HG03097 (cell line): ENCODE results near the gene UBR4.

ENCODE experiments used
- ATAC-seq: cut with Tn5 transposase; IDR thresholded peaks from one replicate; pipeline ENCODE4 v1.9.1; 2021; ENCODE audit not compliant: unreplicated experiment, low FRiP score

UBR4 gene

DNA sequence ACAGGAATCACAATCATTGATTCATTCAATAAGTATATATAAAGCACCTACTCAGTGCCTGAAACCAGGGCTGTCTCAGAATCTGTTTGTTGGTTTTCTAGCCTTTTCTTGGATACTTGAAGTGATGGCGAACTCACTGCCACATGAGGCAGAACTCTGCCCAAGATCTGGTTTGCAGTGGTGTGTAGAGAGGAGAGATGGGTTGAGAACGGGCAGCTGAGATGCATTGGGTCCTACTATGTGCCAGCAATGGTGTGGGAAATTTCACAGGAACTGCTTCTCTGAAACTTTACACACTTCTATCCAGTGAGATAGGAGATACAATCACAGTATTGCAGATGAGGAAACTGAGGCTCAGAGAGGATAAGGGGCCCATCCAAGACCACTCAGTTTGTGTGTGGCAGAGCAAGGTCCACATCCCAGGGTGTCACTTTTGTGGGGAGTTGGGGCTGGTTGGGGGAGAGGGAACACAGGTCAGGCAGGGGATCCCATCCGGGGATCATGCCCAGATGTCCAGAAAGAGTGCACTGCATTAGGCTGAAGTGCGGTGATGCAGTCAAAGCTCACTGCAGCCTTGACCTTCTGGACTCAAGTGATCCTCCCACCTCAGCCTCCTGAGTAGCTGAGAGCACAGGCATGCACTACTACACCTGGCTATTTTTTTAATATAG is 169.9 kb downstream of the UBR4 start:
- no peak for ATAC-seq

DNA sequence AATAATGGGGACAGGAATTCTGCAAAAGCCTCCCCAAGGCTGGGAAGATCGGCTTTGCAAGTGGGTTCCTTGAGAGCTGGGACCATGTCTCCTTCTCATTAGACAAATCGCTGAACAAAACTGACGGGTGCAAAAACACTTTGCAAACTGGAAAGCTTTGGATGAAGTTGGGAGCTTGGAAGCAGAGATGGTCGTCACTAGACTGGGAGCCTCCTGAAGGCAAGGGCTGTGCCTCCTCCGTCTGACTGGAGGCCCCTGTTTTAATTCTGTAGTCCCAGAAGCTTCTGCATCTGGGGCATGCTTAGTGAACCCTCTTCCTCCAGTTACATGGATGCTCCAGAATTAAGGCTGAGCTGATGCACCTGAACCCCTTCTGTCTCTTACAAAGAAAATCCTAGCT is 171.3 kb downstream of the UBR4 start:
- no peak for ATAC-seq

DNA sequence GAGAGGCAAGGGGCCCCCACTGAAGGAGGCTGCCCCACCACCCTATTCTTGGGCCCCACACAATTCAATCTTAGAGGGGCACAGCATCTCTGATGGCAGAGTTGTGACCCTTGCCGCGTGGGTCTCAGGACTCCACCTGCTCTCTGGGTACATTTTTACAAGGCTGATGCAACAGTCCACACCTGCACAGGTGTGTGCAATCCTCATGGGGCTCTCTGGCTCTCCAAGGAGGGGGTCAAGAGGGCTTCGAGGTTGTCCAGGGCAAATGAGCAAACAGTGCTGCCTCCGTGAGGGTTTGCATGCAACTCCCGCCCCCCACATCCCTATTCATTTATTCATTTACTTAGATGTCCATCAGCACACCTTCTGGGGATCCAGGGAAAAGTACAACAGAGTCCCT is 172.0 kb downstream of the UBR4 start:
- ATAC-seq, result no peak

DNA sequence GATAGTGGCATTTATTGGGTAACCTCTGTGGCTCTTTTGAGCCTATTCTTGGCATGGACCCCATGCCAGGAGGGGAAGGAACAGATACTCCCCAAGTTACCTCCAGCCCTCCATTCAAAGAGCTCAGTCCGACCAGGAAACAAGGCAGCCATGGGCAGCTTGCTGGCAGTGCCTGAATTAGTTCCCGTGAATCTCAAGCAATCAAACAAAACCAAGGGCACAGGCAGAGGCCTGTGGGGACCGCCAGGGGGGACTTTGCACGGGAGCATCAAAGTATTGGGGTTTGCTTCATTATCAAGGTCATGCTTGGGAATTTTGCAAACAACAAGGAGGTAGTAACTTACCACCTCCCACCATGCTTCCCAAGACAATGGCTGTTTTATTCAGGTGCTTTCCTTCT is 172.4 kb downstream of the UBR4 start:
- ATAC-seq, result no peak

DNA sequence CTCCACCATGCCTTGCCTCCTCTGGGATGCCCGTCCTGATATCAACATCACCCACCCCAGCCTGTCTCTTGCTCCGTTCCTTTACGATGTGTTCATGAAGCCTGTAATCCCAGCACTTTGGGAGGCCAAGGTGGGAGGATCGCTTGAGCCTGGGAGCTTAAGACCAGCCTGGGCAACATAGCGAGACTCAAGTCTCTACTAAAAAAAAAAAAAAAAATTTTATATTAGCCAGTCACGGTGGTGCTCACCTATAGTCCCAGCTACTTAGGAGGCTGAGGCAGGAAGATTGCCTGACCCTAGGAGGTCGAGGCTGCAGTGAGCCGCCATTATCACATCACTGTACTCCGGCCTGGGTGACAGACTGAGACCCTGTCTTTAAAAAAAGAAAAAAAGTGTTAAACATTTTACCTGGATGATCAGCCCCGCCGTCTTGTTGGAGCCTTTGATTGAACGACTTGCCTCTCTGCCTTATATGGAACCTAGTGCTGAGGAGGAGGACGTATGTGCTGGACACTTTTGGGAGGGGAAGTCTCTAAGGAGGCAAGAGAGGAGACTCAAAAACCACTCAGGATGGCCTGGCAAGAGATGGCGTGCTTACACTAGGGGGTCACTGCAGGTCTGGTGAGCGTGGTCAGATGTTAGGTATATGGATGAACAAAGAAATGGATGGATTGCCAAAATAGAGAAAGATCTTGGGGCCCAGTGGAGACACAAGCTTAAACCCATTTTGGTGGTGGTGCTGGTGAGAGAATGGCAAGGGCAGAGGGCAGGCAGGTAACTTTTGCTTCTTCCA is 173.1 kb downstream of the UBR4 start:
- ATAC-seq, result no peak

DNA sequence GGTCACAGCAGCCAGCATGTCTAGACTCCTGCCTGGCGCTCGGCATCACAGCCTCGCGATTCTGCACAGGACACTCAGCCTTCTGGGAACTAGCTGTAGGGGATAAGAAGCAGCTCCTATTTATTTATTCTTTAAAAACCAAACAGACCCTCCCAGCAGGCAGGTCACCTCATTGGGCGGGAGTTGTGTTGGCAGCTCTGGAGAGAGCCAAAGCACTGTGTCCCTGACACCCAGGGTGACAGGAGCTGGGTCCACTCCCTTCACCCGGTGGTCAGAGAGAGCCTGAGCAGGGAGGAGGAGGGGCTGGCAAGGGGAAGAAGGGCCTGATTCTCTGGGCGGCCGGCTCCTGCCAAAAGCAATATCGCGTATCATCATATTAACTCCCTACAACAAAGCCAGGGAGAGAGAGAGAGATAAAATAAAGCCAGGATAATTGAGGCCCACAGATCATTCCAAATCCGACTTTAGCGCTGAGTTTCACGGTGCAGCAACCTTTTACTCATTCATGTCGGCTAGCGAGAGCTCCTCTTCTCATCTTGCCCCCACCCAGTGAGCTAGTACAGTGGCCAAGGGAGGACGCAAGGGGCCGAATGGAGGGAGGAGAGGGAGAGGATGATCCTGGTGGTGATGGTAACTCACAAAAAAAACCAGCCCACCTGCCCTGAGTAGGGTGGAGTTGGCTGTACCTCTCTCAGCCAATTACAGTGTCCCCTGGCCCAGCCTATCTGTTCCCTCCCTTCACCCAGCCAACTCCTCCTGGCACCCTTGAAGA is 173.8 kb downstream of the UBR4 start:
- ATAC-seq, result no peak

DNA sequence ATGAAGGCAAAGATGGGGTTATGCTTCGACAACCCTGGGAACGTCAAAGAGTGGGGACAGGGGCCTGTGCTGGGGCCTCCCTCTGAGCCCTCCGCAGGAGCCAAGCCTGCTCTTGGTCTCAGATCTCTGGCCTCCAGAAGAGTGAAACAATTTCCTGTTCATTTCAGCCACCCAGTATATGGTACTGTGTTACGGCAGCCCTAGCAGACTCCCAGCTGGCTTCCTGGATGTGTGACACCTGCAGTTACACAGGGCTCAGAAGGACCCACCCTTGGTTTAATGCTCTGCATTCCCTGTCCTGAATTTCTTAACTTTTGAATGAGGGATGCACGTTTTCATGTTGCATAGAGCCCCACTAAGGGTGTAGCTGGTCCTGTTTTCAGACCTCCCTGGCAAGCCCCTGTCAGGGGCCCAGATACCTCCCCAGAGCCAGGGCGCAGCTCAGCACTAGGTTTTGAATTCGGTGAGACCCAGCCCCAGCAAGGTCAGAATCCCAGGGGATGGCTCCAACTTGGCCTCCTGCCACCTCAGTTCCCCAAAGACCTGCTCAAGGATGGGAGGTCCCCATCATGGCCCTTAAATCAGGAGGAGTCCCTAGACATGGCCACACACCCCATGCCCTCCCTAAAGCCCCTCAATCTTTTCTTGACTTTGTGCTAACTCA is 174.6 kb downstream of the UBR4 start:
- no peak for ATAC-seq

DNA sequence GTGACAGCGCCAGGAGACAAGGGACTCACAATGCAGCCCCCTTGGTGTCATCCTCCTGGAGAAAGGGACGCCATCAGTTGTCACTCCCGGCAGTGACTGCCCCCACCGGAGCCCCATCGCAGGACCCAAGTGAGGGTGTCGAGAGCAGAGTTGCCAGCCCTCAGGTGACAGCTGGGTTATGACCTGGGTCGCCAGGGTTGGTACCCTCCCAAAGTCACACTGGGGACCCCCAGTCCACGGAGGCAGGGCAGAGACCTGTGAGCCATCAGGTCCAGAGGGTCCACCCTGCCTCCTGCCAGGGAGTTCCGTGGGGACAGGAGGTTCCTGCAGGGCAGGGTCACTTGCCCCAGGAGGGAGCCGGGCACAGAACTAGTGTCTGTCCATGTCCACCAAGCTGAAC is 175.3 kb downstream of the UBR4 start:
- ATAC-seq, result no peak

DNA sequence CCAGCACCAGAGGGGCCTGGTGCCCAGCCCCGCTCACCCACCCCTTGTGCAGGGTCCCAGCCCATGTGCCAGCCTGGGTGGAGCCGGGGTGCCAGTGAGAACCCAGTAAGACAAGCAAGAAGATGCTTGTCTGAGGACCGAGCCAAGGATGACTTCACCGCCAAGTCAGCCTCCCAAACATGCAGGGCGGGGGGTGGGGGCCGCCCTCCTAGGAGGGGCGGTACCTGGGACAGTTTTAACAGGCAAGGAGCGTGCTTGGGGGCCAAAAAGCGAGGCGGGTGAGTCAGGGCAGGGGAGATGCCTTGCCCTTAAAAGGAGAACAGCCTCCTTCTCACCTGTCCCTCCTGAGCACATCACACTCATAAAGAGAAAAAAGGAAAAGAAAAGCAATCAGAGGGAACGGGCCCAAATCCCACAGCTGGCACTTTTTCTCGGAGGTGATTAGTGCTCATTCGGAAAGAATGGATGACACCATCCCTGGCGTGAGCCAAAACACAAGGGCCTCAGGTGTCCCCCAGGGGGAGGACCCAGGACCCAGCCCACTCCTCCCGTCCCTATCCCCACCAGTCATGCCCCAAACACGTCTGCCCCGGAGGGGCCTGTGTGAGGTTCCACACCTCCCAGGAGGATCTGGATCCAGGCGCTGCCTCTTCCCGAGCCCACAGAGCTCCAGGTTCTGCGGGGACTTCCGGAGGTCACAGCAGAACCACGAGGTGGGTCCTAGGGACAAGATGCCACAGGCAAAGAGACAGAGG is 176.0 kb downstream of the UBR4 start:
- no peak for ATAC-seq

DNA sequence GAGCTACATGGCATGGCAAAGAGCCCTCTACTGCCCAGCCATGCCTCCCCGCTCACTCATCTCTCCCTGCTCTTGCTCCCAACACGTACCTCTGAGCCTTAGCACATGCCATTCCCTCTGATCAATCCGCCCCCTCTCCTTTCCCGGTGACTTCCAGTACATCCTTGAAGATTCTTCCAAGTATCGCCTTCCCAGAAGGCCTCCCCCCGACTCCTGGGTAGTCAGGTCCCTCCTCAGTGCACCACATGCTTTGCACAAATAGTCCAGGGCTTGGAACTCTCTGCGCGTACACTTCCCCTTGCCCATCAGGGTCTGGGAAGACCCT is 176.6 kb downstream of the UBR4 start:
- no peak for ATAC-seq

DNA sequence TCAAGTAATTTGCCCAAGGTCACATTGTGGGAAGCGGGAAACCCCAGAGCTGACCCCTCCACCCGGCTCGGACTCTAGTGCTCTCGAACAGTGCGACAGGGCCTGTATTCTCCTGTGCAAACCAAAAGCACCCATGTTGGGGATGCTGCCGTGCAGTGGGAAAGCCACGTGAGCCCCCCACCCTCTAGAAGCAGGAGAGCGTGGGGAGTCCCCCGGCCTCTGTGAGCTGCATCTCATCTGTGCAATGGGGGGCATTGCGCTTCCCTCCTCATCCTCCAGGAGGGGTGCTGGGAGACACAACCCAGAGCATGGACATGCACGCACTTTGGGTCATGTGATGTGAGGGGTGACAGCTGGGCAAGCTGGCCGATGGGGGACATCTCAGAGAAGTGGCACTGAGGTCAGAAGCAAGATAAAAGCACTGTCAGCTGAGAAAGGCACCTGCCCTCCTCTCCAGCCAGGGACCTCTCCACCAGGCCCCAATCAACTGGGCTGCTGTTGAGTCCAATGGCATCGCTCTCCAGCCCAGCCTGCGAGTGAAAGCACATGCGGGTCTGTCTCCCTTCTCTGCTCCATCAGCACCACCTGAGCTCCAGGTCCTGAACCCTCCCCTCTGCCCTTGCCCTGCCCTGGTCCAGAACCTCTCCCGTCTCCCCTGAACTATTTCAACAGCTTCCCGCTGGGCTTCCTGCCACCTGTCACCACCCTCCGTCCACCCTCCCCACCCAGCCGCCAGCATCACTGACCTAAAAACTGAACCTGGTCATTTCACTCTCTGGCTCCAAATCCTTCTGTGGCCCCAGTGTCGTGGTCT is 177.2 kb downstream of the UBR4 start:
- no peak for ATAC-seq

DNA sequence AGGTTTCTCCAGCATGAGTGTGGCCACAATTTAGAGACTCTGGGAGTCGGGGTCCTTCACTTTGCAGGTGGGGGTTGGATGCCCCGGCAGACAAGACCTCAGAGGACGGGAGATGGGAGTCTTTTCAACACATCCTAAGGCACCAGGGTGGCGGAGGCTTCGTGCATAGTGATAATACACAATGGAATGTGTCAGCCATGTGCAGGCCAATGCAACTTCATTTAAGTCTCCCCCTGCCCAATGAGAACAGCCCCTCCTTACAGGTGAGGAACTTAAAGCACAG is 177.7 kb downstream of the UBR4 start:
- ATAC-seq, result no peak

DNA sequence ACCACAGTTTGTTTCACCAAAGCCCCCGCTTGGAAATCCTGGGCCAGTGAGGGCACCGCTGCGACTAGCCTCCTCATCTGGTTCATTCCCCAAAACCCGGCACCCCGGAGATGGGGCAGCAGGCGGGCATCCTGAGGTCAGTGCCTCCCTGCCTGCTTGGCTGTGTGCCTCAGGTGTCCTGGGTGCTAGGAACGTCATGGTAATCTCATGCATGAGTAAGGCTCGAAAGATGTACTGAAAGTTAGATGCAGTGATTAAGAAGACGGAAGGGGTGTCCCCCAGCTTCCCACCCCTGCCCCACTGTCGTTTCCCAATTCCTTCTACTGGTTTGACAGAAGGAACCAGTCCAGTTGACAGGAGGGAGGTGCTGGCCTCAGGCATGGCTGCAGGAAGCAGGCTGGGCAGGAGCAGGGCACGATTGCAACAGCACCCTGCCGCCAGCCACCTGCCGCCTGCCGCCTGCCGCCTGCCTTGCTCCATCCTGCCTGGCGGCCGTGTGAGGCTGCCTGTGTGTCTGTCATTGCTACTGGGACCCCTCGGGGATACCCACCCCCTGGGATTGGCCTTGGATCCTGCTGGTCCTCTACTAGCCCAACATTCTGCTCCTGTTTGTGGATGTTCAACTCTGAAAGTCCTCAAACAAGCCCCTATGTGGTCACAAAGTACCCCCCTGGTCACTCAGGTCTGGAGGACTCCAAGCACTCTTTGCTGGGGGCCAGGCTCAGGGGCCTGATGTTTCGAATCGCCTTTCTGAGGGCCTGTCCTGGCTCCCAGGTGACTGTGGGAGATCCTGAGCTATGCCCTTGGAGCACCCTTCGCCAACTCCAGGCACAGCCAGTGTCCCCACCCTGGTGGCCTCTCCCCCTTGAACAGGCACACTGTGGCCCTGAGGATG is 180.6 kb downstream of the UBR4 start:
- ATAC-seq, result no peak

DNA sequence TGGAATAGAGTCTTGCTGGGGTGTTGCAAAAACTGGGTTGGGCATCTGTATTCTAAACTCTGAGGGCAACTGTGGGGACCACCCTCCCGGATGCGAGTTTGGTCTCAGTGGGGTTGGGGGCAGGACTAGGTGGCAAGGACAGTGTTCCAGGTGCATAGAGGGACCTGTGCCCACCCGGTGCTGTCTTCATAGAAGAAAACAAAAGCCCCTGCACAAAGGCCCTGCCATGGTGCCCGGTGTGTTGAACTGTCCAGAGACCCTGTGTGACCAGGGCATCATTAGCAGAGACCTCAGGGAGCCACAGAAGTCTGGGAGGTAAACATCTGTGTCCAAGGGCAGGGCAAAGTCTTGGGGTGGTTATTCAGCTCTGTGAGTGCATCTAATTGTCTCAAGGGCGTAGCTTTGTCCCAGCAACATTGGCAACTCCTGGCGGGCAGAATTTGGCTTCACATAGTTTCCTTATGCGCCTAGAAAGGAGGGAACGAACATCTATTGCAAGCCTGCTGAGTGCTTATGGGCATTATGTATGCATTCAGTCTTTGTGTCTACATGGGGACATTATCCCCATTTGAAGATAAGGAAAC is 181.4 kb downstream of the UBR4 start:
- ATAC-seq, result no peak

DNA sequence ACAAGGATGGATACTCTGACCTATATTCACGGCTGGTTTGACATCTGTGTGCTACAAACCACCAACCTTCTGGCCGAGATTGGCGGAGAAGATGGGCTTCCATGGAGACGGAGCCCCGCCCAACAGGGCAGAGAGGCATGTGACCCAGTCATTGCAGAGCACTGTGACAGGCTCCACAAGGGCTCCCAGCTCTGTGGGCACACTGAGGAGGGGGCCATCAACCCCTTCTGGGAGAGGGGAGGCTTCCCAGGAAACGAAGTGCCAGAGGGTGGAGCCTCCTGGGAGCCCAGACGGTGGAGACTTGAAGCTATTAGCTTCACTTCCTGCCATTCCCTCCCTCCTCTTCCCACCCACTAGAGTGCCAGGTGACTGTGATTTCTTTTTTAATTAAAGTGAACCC is 182.0 kb downstream of the UBR4 start:
- ATAC-seq, result no peak
